NCI-H2029 treated with DMSO at 0.1 percent for 48 hours (cell line): ENCODE data around the gene TREML1.

ENCODE experiments used
- DNase-seq: peaks from one replicate; lab custom pipeline; 2025; lab: John Stamatoyannopoulos, UW

The TREML1 gene

GRCh38 chr6:41177695-41178094, 23.5 kb upstream of the TREML1 start:
- no peak for DNase-seq

GRCh38 chr6:41177287-41177686, 23.1 kb upstream of the TREML1 start:
- no peak for DNase-seq

- DNase-seq: no peak
Measured at GRCh38 chr6:41176189-41176588, 22.0 kb upstream of the TREML1 start.

DNA sequence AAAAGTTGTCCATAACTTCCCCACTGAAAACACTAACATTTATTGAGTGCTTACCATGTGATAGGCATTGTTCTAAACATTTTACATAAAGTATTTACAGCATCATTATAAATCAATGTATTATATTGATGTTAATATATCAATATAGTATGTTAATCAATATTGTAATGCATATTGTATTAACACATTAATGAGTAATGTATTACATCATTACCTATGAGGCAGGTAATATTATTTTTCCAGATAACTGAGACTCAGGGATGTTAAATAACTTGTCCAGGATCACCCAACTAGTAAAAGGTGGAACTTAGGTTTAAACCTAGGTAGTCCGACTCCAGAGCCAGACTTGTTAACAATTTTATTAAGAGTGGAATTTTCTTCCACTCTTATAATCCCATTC, 20.9 kb upstream of the TREML1 start:
- DNase-seq: no peak

- no peak for DNase-seq
Measured at GRCh38 chr6:41174610-41175009, 20.5 kb upstream of the TREML1 start.

- no peak for DNase-seq
Measured at GRCh38 chr6:41171908-41172307, 17.8 kb upstream of the TREML1 start.

DNA sequence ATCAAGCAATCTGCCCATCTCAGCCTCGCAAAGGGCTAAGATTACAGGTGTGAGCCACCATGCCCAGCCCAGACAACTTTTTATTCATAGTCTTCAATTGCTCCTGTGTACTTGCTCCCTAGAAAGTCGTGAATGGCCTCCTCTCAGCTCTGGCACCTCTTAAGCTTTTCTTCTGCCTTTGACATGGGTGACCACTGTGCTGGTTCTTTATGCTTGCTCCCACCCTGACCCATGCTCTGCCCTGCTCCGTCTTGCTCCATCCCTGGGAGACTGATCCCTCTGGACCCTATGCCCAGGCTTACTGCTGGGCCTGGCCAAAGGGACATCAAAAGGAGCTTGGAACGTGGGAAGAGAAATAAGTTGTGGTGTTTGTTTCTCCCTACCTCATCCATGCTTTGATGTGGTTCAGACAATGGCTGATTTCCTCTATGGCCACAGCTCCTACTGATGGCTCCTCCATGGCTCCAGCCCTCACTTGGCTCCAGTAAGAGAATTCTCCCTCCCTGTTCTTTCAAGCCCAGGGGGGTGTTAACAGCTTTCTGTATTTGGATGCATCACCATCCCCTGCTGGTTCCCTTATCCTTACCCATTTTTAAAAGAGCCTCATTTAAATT, 16.5 kb upstream of the TREML1 start:
- DNase-seq: no peak

GRCh38 chr6:41167173-41167963, 13.2 kb upstream of the TREML1 start:
- DNase-seq: no peak

GRCh38 chr6:41164551-41165120, 10.5 kb upstream of the TREML1 start:
- DNase-seq: no peak

GRCh38 chr6:41163419-41163717, 9.2 kb upstream of the TREML1 start:
- DNase-seq: no peak

GRCh38 chr6:41162687-41163418, 8.7 kb upstream of the TREML1 start, which contains the start of gene TREM2:
Gene TREM2 (minus strand): TSS chr6:41163116. CDS start chr6:41163082, 34 bp downstream.
- no peak for DNase-seq

- DNase-seq: no peak
Measured at GRCh38 chr6:41161851-41162552, 7.9 kb upstream of the TREML1 start.

GRCh38 chr6:41161380-41161779, 7.2 kb upstream of the TREML1 start:
- no peak for DNase-seq

DNA sequence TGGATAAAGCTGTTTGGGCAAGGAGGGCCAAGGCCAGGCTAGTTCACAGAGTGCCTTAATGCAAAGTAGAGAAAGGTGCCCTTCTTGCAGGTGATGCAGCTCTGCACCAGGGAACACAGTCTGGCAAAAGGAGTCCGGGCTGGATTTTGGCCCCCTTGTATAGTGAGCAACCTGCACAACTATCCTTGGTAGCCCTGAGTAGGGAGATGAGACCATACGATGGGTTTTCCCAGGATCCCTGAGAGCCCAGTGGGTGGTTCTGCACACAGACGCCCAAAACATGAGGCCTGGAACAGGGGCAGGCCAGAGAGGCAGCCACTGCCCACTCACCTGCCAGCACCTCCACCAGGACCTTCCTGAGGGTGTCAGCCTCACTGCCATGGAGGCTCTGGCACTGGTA, 6.8 kb upstream of the TREML1 start:
- no peak for DNase-seq

DNA sequence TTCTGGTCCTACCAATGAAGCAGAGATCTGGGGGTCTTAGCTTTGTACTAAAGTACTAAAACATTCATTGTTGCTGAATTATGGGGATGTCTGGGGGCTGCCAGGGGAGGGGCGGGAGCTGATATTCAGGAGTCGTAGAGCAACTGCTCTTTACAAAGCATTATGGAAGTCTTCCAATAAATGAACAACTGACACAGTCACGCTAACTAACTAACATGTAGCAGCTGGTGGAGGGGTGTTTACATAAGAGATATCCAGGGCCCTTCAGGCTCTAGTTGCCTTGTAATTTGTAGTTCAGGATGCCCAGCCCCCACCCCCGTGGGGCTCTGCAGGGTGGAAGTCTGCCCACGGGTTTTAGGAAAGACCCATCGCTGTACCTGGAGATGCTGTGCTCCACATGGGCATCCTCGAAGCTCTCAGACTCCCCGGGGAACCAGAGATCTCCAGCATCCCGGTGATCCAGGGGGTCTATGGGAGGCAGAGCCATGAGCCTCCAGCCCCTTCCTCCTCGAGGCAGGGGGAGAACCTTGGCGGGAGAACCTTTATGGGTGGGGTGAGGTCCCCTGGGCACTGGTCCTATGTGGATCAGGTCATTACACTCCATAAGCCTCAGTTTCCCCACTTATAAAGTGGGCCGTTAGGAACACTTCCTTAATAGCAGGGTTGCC, 5.4 kb upstream of the TREML1 start:
- peak; percentile 86 for DNase-seq

DNA sequence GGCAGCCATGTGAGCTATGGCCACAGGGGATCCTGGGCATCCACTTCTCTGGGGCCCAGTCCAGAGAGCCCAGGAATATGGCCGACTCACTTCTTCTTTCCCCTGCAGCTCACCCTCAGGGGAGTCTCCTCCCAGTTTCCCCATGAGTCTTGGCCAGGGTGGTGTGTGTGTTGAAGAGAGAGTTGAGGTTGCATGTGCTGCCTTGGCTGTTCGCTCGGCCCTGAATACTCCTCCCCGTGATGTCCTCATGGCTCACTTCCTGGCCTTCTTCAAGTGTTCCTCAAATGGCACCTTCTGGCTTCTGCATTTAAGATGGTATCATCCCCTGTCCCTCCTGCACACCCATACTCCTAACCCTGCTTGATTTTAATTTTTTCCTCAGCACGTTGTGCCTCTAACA, 3.2 kb upstream of the TREML1 start:
- DNase-seq: no peak

- DNase-seq: no peak
Measured at GRCh38 chr6:41156771-41157170, 2.6 kb upstream of the TREML1 start.

- DNase-seq: no peak
Measured at GRCh38 chr6:41156001-41156400, 1.9 kb upstream of the TREML1 start.

DNA sequence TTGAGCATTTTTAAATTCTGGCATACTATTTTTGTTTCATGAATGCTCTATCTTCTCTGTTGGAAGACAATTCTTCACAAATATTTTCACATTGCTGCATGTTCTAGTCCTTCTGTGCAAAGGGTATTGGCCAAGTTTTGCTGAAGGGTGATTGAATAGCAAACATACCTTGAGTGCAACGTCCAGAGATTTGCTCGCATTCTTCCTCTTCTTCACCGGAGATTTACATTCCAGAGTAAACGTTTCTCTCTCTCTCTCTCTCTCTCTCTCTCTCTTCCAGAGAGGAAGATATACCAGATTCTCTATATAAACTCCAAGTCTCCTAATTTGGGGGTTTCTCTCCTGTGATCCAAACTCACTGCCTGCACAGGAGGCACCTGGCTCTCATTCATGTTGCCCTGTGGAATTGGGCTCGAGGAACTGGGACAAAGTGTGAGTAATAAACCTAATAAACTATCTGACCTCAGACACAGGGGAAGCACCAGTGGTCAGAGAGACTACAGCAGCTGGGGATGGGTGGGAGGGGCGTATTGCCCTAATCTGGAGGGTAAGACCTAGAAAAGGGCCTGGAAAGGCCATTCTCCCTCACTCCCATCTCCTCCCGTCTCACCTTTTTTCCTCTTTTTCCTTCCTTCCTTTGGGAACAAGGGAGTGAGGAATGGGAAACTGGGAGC, 1.1 kb upstream of the TREML1 start:
- no peak for DNase-seq

- no peak for DNase-seq
Measured at GRCh38 chr6:41153451-41153850, 696 bp downstream of the TREML1 start.

GRCh38 chr6:41150671-41151070, 3.5 kb downstream of the TREML1 start:
- no peak for DNase-seq
